B cell (primary cell): Measurements from ENCODE around the gene GPR4. TPM values are rescaled to one million over a fixed set of nuclear protein-coding genes. Genes with fewer than 3 reads are reported as not detected.

Source experiments
- ATAC-seq: fragments of 200-7000 bp; cut with Tn5 transposase; one replicate; pipeline ENCODE4 v1.10.0; 2021; ENCODE audit warnings: low read depth, mild to moderate bottlenecking, moderate number of reproducible peaks, moderate library complexity
- CTCF ChIA-PET: fragments of 350-600 bp; sonication (Branson Sonifier 250); formaldehyde crosslinking; loops from one replicate; lab custom pipeline; 2021; ENCODE audit warnings: antibody characterized with exemption, inconsistent platforms; lab: Charles Lee
- POLR2A ChIA-PET: fragments of 350-600 bp; sonication (Branson Sonifier 250); formaldehyde crosslinking; loops from one replicate; lab custom pipeline; 2021; ENCODE audit warnings: antibody characterized with exemption; lab: Charles Lee
- DNase-seq: peaks from one replicate; pipeline ENCODE4 v3.0.0; 2013
- H2AFZ ChIP-seq: 2 replicates; pipeline ENCODE4 v1.6.1; 2012; ENCODE audit warnings: mild to moderate bottlenecking, low read depth, low read length; ENCODE audit not compliant: insufficient read depth, poor library complexity, severe bottlenecking
- H3K27ac ChIP-seq, 2 donors: 1 replicate in 1 of 2; 2 replicates in 1 of 2; pipeline ENCODE4 v1.5.1; 2012 to 2013; ENCODE audit warnings: low read length in 2 of 2, mild to moderate bottlenecking in 2 of 2, moderate library complexity in 1 of 2
- H3K27me3 ChIP-seq, 4 experiments: fragments of 200-600 bp in 1 of 4; sonication (generic) in 1 of 4; replicated peaks in 1 of 4; 1 replicate in 2 of 4; 2 replicates in 2 of 4; pipeline versions ENCODE4 v1.6.1 to v1.7.0; 2013 to 2016; ENCODE audit warnings: low read length in 3 of 4, mild to moderate bottlenecking in 2 of 4, mixed read lengths in 1 of 4, moderate library complexity in 1 of 4; ENCODE audit not compliant: insufficient read depth in 4 of 4, control insufficient read depth in 3 of 4; ENCODE audit errors: control extremely low read depth in 1 of 4
- H3K36me3 ChIP-seq, 2 experiments: replicated peaks in 1 of 2; 1 replicate in 1 of 2; 2 replicates in 1 of 2; pipeline versions ENCODE4 v1.6.1 to v1.7.1; 2013; ENCODE audit warnings: low read length in 1 of 2; ENCODE audit not compliant: insufficient read depth in 2 of 2, control insufficient read depth in 1 of 2; ENCODE audit errors: control extremely low read depth in 1 of 2, extremely low read depth in 1 of 2
- H3K4me1 ChIP-seq, 2 donors: fragments of 200-600 bp in 1 of 2; sonication (generic) in 1 of 2; 1 replicate in 1 of 2; 2 replicates in 1 of 2; pipeline versions ENCODE4 v1.5.1 to v1.6.1; 2013 to 2017; ENCODE audit warnings: low read length in 2 of 2; ENCODE audit not compliant: control insufficient read depth in 2 of 2, insufficient read depth in 2 of 2
- H3K4me2 ChIP-seq: replicated peaks from 2 replicates; pipeline ENCODE3; 2012; ENCODE audit warnings: mild to moderate bottlenecking, low read depth, low read length; ENCODE audit not compliant: poor library complexity, severe bottlenecking
- H3K4me3 ChIP-seq, 5 experiments: fragments of 200-600 bp in 1 of 5; sonication (generic) in 1 of 5; 1 replicate in 3 of 5; 2 replicates in 2 of 5; pipeline versions ENCODE4 v1.5.1 to v1.7.0; 2011 to 2016; ENCODE audit warnings: low read length in 4 of 5, mild to moderate bottlenecking in 4 of 5, low read depth in 2 of 5, control low read depth in 1 of 5, moderate library complexity in 1 of 5; ENCODE audit not compliant: insufficient read depth in 1 of 5; ENCODE audit errors: control extremely low read depth in 1 of 5, extremely low read depth in 1 of 5
- H3K79me2 ChIP-seq: fragments of 200-600 bp; sonication (generic); one replicate; pipeline ENCODE4 v1.6.0; 2016; ENCODE audit warnings: low read length; ENCODE audit not compliant: control insufficient read depth, insufficient read depth
- H3K9ac ChIP-seq: fragments of 200-600 bp; sonication (generic); 2 replicates; pipeline ENCODE4 v1.6.1; 2017; ENCODE audit warnings: mild to moderate bottlenecking, low read length, moderate library complexity
- H3K9me3 ChIP-seq, 3 donors: one replicate each; pipeline versions ENCODE4 v1.6.1 to v1.7.1; 2013; ENCODE audit warnings: low read length in 2 of 3; ENCODE audit not compliant: control insufficient read depth in 2 of 3, insufficient read depth in 1 of 3; ENCODE audit errors: control extremely low read depth in 1 of 3
- H4K20me1 ChIP-seq: 2 replicates; pipeline ENCODE4 v1.6.0; 2012; ENCODE audit warnings: mild to moderate bottlenecking, low read length; ENCODE audit not compliant: insufficient read depth, control insufficient read depth, poor library complexity, severe bottlenecking
- H3K27ac Mint-ChIP-seq: one replicate; pipeline ENCODE4 v1.8.0; 2021; ENCODE audit warnings: mixed read lengths
- H3K27me3 Mint-ChIP-seq: one replicate; pipeline ENCODE4 v1.8.0; 2021; ENCODE audit warnings: mixed read lengths
- H3K4me1 Mint-ChIP-seq: one replicate; pipeline ENCODE4 v1.8.0; 2021; ENCODE audit warnings: mixed read lengths
- H3K4me3 Mint-ChIP-seq: one replicate; pipeline ENCODE4 v1.8.0; 2021; ENCODE audit warnings: mixed read lengths
- H3K9me3 Mint-ChIP-seq: one replicate; pipeline ENCODE4 v1.8.0; 2022; ENCODE audit warnings: mixed read lengths; ENCODE audit not compliant: insufficient read depth
- CTCF ChIP-seq: fragments of 200-600 bp; IDR thresholded peaks from one replicate; pipeline ENCODE4 v1.8.0; 2022; ENCODE audit warnings: antibody characterized with exemption, mild to moderate bottlenecking
- EZH2 ChIP-seq: IDR thresholded peaks from 2 replicates; pipeline ENCODE4 v1.6.1; 2012; ENCODE audit warnings: borderline replicate concordance, low read depth, mild to moderate bottlenecking, moderate library complexity, low read length; ENCODE audit not compliant: insufficient read depth, poor library complexity, severe bottlenecking
- WGBS: methylation state at CpG from one replicate; pipeline ENCODE4 v1.1.5; 2013; ENCODE audit warnings: missing lambda C conversion rate; ENCODE audit not compliant: insufficient coverage; 5-methylcytosine and 5-hydroxymethylcytosine counted together
- intact Hi-C: fragments of 100-400 bp; cut with micrococcal nuclease; formaldehyde crosslinking; loops from one replicate; pipeline ENCODE4 v1.10.0; 2022
- polyA plus RNA-seq: library from polyadenylated mRNA; depleted of rRNA; stranded (reverse); fragments of >200 nt; gene quantifications from 2 replicates; pipeline ENCODE4 v1.2.3, GENCODE V29; 2012
- total RNA-seq, 2 donors: library from RNA; stranded (reverse); fragments of 120-200 nt in 1 of 2; gene quantifications; 1 replicate in 1 of 2; 2 replicates in 1 of 2; pipeline versions ENCODE4 v1.2.3 to v1.2.4, GENCODE V29; 2013 to 2022

Gene GPR4
- total and polyA plus RNA-seq, 2 donors (not counting 1 experiment from before 2014, with no cell fraction given) = not detected

- Histone ChIP-seq H3K4me3 (no peak overlapping the region), H3K36me3 (peaks cover 0 to 3% of the 10 kb centered on the region in 2 experiments), H3K79me2 (peaks cover 32% of the 10 kb centered on the region), H3K9ac (no peak overlapping the region), H4K20me1 (no peaks in the 10 kb centered on the region), H2AFZ (no peak overlapping the region), H3K4me2 (peak overlapping the region; percentile 37), H3K4me1 (peaks cover 3 to 31% of the 10 kb centered on the region in 2 donors), H3K27me3 (no peaks in the 10 kb centered on the region), H3K9me3 (no peaks in the 10 kb centered on the region), H3K27ac (peak overlapping the region in 1 of 2 donors; percentile 30)
- CTCF ChIA-PET = interaction anchor here (0.5 to 2.4 kb wide), 32 partner anchors 9 to 292 kb away, joined by 3 to 18 read pairs (median 5); partner anchors contain the start of genes EML2 and RTN2
- H3K27ac Mint-ChIP-seq = peak overlapping the region; percentile 8
- DNase-seq (peak; percentile 84), ATAC-seq (peak; percentile 98)
- intact Hi-C loops = loop anchor here (1.0 to 2.0 kb wide), 4 partner anchors 35 to 85 kb away; no protein-coding TSS in a partner anchor
- H3K27me3 Mint-ChIP-seq = no peaks in the 10 kb centered on the region
- peaks cover 23% of the 10 kb centered on the region for H3K4me1 Mint-ChIP-seq
- POLR2A ChIA-PET = interaction anchor here (0.5 to 0.7 kb wide), 4 partner anchors 19 to 867 kb away, joined by 3 read pairs; no protein-coding TSS in a partner anchor
- no peak overlapping the region for H3K4me3 Mint-ChIP-seq
- H3K9me3 Mint-ChIP-seq = no peaks in the 10 kb centered on the region
- no peak for TF ChIP-seq EZH2
- peak; percentile 85 for TF ChIP-seq CTCF
- WGBS = 35% methylated on average over 6 of the region's 10 CpGs
These were observed 43.6 kb downstream of the GPR4 start for GRCh38 chr19:45558399-45558878.

GRCh38 chr19:45556835-45557234 is 45.2 kb downstream of the GPR4 start:
- peak overlapping the region; percentile 63 for H3K27ac Mint-ChIP-seq
- POLR2A ChIA-PET = no interaction called here

More at GRCh38 chr19:45556835-45557234, 45.2 kb downstream of the GPR4 start:
- H3K36me3 ChIP-seq = peaks cover 0 to 5% of the 10 kb centered on the region in 2 experiments
- no peaks in the 10 kb centered on the region for H3K27me3 ChIP-seq
- no peak overlapping the region for H3K4me2 ChIP-seq
- no peaks in the 10 kb centered on the region for H4K20me1 ChIP-seq
- CTCF ChIA-PET = interaction anchor here (0.5 to 1.7 kb wide), 5 partner anchors 9 to 173 kb away, joined by 3 to 5 read pairs (median 3); no protein-coding TSS in a partner anchor
- TF ChIP-seq CTCF = no peak
- TF ChIP-seq EZH2 = no peak
- no peak overlapping the region for H2AFZ ChIP-seq
- Mint-ChIP-seq H3K9me3 (no peaks in the 10 kb centered on the region), H3K4me1 (peaks cover 15% of the 10 kb centered on the region), H3K4me3 (no peak overlapping the region), H3K27me3 (no peaks in the 10 kb centered on the region)
- no peak overlapping the region for H3K27ac ChIP-seq
- no peaks in the 10 kb centered on the region for H3K9me3 ChIP-seq
- H3K4me1 ChIP-seq = peaks cover 3 to 15% of the 10 kb centered on the region in 2 donors
- peaks cover 32% of the 10 kb centered on the region for H3K79me2 ChIP-seq
- H3K4me3 ChIP-seq = no peak overlapping the region
- intact Hi-C loops = no loop called here
- H3K9ac ChIP-seq = no peak overlapping the region
- ATAC-seq (no peak), DNase-seq (no peak)
- WGBS = 95% methylated on average over 5 of the region's 5 CpGs
